HG02943 (cell line): ENCODE data around the gene ITPR3.

Source experiments
- ATAC-seq: cut with Tn5 transposase; IDR thresholded peaks from one replicate; pipeline ENCODE4 v1.9.1; 2021; ENCODE audit warnings: mild to moderate bottlenecking, low read depth, moderate library complexity; ENCODE audit not compliant: unreplicated experiment

Gene ITPR3

GRCh38 chr6:33695451-33695887 is 74.3 kb downstream of the ITPR3 start:
- ATAC-seq = no peak

GRCh38 chr6:33696076-33696475 is 75.0 kb downstream of the ITPR3 start:
- no peak for ATAC-seq

GRCh38 chr6:33696548-33697518 is 75.7 kb downstream of the ITPR3 start:
- no peak for ATAC-seq

- ATAC-seq = no peak
These were observed 76.7 kb downstream of the ITPR3 start for GRCh38 chr6:33697845-33698244.

- ATAC-seq = no peak
These were observed 77.4 kb downstream of the ITPR3 start for GRCh38 chr6:33698494-33698893.

- ATAC-seq = no peak
These were observed 78.0 kb downstream of the ITPR3 start for GRCh38 chr6:33699131-33699530.

DNA sequence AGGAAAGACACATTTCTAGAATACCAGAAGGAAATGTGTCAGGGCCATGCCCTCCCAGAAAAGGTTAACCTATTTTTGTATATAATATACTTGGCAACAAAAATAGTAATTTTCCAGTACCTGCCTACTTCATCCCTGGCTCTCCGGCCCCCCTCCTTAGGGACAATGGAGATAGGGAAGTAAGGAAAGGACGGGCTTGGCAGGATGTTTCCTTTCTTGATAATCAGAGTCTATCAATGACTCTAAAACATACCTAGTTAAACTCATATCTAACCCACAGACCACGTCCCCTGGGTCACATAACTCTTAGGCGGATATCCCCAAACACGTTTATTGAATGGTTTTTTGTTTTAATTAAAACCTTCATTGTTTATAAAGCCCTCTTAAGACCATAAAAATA is 78.6 kb downstream of the ITPR3 start:
- ATAC-seq = no peak

DNA sequence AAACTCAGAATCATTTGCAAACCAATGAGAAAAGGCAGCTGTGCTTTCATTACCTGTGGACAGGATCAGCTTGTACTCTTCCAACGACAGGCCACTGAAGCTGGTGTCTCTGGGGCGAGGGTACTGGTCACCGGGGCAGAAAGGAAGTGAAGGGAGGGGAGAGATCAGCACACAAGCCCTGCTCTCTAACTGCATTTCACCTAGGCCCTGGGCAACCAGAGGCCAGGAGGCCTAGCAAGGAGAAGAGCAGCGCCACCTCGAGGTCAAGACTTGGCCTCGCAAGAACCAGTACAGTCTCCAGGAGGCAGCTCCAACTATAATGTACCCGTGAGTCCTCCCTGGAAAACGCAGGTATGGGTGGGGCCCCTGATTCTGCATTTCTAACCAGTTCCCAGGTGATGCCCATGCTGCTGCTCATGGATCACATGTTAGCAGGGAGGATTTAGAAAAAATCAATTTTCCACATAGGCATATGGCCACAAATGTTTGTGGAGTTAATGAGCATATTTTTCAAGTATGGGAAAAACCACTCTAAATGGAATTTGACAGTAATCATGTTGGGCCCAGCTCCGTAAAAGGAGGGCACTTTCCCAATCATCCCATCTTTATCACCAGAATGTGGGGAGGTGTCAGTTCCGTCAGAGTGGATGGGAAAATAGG is 79.4 kb downstream of the ITPR3 start:
- no peak for ATAC-seq

DNA sequence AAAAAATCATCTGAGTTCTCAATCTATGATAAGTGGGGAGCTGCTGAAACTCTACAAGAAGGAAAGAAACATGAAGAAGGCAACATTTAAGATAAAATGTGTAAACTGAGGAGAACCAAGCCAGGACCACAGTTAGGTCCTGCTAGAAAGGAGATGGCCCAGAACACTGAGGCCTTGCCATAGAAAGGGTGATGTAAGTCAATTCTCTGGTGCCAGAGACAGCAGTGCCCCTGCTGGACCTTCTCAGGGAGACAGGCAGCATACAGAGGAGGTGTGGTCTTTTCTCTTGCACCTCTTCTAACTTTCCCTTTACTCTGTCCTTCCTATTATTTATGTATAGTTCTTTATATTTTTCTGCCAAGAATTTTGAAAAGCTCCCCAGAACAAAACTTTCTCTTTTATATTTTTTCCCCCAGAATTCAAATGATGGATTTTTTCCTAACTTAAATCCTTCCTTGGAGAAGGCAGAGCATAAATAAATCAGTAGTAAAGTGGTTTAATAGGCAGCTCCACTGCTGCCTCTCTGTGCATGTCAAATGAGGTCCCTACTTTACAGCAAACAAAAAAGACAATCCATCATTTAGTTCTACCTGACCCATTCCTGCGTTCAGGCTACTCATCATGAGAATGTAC is 81.3 kb downstream of the ITPR3 start:
- no peak for ATAC-seq

GRCh38 chr6:33704215-33705066 is 83.3 kb downstream of the ITPR3 start:
- ATAC-seq = no peak

DNA sequence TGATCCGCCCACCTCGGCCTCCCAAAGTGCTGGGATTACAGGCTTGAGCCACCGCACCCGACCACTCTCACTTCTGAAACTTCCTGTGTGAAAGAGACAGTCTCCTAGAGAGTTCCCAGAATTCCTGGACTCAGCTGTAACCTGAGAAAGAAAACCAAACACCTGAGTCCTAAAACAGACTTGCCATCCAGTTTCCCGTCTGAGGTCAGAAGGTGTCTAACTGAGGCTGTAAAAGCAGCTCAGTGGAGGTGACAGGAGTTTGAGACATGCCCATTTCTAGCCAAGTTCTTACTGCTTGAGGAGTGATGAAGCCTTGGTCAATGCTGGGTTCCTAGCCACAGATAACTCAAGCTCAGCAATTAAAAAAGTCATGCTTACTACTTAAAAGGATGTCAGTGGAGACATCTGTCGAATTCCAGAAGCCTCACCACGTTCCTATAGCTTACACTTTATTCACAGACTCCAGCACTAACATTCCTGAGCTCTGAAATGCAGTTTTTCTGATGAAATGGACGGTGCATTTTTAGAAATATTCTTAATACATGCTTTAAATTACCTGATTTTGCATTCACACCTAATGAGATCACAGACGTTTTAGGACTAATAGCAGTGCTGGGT is 84.3 kb downstream of the ITPR3 start:
- no peak for ATAC-seq

GRCh38 chr6:33705955-33706725 is 85.0 kb downstream of the ITPR3 start:
- no peak for ATAC-seq

DNA sequence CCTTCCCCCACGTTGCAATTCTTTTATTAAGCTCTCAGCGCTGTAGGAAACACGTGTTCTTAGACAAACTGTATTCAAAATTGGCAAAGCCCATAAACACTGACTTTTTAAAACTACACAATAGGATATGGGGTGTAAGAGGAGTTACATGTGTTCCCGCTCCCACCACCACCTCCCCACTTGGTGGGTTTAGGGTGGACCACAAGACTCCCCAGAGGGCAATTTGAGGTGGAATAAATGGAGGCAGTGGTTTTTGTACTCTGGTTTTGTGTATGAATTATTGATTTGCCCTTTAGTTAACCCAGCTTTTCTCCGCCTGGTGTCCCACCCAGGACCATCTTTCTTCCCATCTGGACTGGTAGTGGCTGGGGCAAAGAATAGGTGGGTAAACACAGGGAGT is 86.6 kb downstream of the ITPR3 start:
- ATAC-seq = no peak

DNA sequence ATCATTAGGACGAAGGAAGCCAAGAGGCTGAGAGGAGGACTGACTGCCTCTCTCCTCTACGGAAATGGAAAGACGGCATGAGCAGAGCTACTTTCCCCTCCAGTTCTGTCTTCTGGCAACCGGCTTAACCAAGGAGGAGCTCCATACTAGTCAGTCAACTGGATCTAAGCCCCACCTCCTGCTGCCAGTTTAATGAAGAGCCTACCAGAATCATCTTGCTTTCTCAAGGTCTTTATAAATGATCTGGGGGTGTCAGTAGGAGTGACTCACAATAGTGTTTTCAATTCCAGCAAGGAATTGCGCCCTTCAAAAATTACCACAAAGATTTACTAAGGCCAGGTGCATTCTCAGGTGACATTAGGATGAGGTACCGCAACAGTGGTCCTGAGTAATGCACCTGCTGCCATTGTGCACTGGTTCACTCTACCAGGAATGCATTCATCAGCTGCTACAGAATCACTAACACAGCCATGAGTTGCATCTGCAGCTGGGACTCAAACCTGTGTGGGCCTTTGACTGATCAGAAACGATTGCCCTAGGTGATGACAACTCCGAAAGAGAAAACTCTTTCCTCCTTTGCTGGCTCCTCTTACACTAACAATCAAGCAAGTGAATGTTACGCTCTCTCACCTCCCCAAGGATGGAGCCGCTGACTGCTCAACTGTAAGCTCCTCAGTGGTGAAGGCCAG is 87.5 kb downstream of the ITPR3 start:
- ATAC-seq = no peak

- ATAC-seq = no peak
These were observed 88.6 kb downstream of the ITPR3 start for GRCh38 chr6:33709605-33710295.

- no peak for ATAC-seq
These were observed 89.4 kb downstream of the ITPR3 start for GRCh38 chr6:33710296-33711121.
